Keratinocyte (primary cell): ENCODE measurements around the gene TNIP1. TPM values are rescaled to one million over a fixed set of nuclear protein-coding genes. Genes with fewer than 3 reads are reported as not detected.

Experiments used
- DNase-seq: peaks from one replicate; pipeline ENCODE4 v3.0.0-alpha.2; 2011; ENCODE audit warnings: low read depth, missing footprints, low spot score
- FAIRE-seq: peaks from 2 replicates; lab custom pipeline; 2011; peaks lifted over from hg19 to GRCh38; lab: Jason Lieb, UNC
- H2AFZ ChIP-seq: 2 replicates; pipeline ENCODE4 v1.6.0; 2012; ENCODE audit warnings: low read length, control low read depth, inconsistent platforms; ENCODE audit not compliant: control insufficient read depth
- H3K27ac ChIP-seq: 2 replicates; pipeline ENCODE4 v1.5.1; 2011; ENCODE audit warnings: low read length; ENCODE audit not compliant: control insufficient read depth, insufficient read depth
- H3K27me3 ChIP-seq: 3 replicates; pipeline ENCODE4 v1.6.0; 2011; ENCODE audit warnings: low read length; ENCODE audit not compliant: control insufficient read depth, insufficient read depth; ENCODE audit errors: extremely low read depth
- H3K36me3 ChIP-seq, 2 experiments: 2 replicates in 1 of 2; 3 replicates in 1 of 2; pipeline ENCODE4 v1.5.1; 2011; ENCODE audit warnings: low read length in 2 of 2, mild to moderate bottlenecking in 1 of 2; ENCODE audit not compliant: control insufficient read depth in 2 of 2, insufficient read depth in 2 of 2; ENCODE audit errors: extremely low read depth in 1 of 2
- H3K4me1 ChIP-seq: 3 replicates; pipeline ENCODE4 v1.5.1; 2011; ENCODE audit warnings: low read length; ENCODE audit not compliant: control insufficient read depth, insufficient read depth; ENCODE audit errors: extremely low read depth
- H3K4me2 ChIP-seq: 3 replicates; pipeline ENCODE4 v1.6.0; 2011; ENCODE audit warnings: low read depth, low read length; ENCODE audit not compliant: control insufficient read depth, insufficient read depth; ENCODE audit errors: extremely low read depth
- H3K4me3 ChIP-seq, 3 experiments: fragments of 200-600 bp in 1 of 3; sonication (generic) in 1 of 3; 2 replicates in 2 of 3; 3 replicates in 1 of 3; pipeline ENCODE4 v1.5.1; 2011 to 2016; ENCODE audit warnings: low read length in 3 of 3, mild to moderate bottlenecking in 3 of 3, control low read depth in 2 of 3, inconsistent platforms in 1 of 3, low read depth in 1 of 3, mixed read lengths in 1 of 3, mixed run types in 1 of 3, moderate library complexity in 1 of 3; ENCODE audit not compliant: control insufficient read depth in 2 of 3, insufficient read depth in 2 of 3; ENCODE audit errors: extremely low read depth in 1 of 3
- H3K79me2 ChIP-seq: 2 replicates; pipeline ENCODE4 v1.6.0; 2012; ENCODE audit warnings: low read length; ENCODE audit not compliant: control insufficient read depth, insufficient read depth
- H3K9ac ChIP-seq: 3 replicates; pipeline ENCODE4 v1.6.0; 2011; ENCODE audit warnings: low read length; ENCODE audit not compliant: control insufficient read depth, insufficient read depth; ENCODE audit errors: extremely low read depth
- H3K9me1 ChIP-seq: 3 replicates; pipeline ENCODE4 v1.6.0; 2011; ENCODE audit warnings: low read length; ENCODE audit not compliant: control insufficient read depth, insufficient read depth; ENCODE audit errors: extremely low read depth
- H3K9me3 ChIP-seq: 2 replicates; pipeline ENCODE4 v1.5.1; 2012; ENCODE audit warnings: low read depth, low read length; ENCODE audit not compliant: control insufficient read depth
- H4K20me1 ChIP-seq: 3 replicates; pipeline ENCODE4 v1.6.0; 2011; ENCODE audit warnings: low read length; ENCODE audit not compliant: control insufficient read depth, insufficient read depth; ENCODE audit errors: extremely low read depth
- CTCF ChIP-seq, 3 experiments: IDR thresholded peaks in 1 of 3; conservative IDR thresholded peaks in 1 of 3; optimal IDR thresholded peaks in 1 of 3; 2 replicates in 2 of 3; 3 replicates in 1 of 3; pipeline versions ENCODE3 to v1.5.1; 2011; ENCODE audit warnings: low read length in 3 of 3, mild to moderate bottlenecking in 3 of 3, moderate library complexity in 2 of 3, control low read depth in 1 of 3, inconsistent platforms in 1 of 3; ENCODE audit not compliant: insufficient read depth in 2 of 3; ENCODE audit errors: extremely low read depth in 1 of 3
- EZH2 ChIP-seq: IDR thresholded peaks from one replicate; pipeline ENCODE4 v1.6.1; 2012; ENCODE audit warnings: inconsistent platforms, mild to moderate bottlenecking, low read length, moderate library complexity
- dilution Hi-C: fragments of 300-500 bp; cut with MboI; formaldehyde crosslinking; loops from one replicate; pipeline ENCODE4 v1.7.0; 2020; ENCODE audit warnings: low sequenced_read_pairs; ENCODE audit not compliant: extremely low pct_ligation_motif_present
- polyA plus RNA-seq, 5 experiments: library from polyadenylated mRNA; depleted of rRNA in 3 of 5; stranded (reverse) in 3 of 5; stranded (forward) in 1 of 5; unstranded in 1 of 5; fragments of >200 nt; gene quantifications; 1 replicate in 1 of 5; 2 replicates in 3 of 5; 3 replicates in 1 of 5; pipeline versions ENCODE4 v1.2.1 to v1.2.3, GENCODE V29; 2011 to 2012; ENCODE audit warnings: missing spikeins in 2 of 5, low read depth in 1 of 5, low replicate concordance in 1 of 5

TNIP1 gene
- polyA plus RNA-seq, 1 donor (not counting 4 experiments of a cell fraction or from before 2014, with no cell fraction given), result 47.9 TPM

- Histone ChIP-seq H3K4me1 (peaks cover 74% of the 10 kb centered on the region), H3K9me1 (peaks cover 2% of the 10 kb centered on the region), H2AFZ (no peak overlapping the region), H3K27me3 (no peaks in the 10 kb centered on the region), H3K4me3 (peak overlapping the region; percentile 80 to 91 (median 85)), H3K9ac (peak overlapping the region; percentile 100), H3K27ac (peak overlapping the region; percentile 99), H3K79me2 (peaks cover 59% of the 10 kb centered on the region), H4K20me1 (no peaks in the 10 kb centered on the region), H3K9me3 (no peaks in the 10 kb centered on the region), H3K36me3 (peaks cover 11 to 15% of the 10 kb centered on the region in 2 experiments), H3K4me2 (peak overlapping the region; percentile 97)
- FAIRE-seq, result no peak
- TF ChIP-seq EZH2, result no peak
- no peak for TF ChIP-seq CTCF (optimal IDR thresholded peaks at IDR 0.05 in 1 of 3, IDR thresholded peaks at IDR 0.05 in 1 of 3, conservative IDR thresholded peaks at IDR 0.05 in 1 of 3; ENCODE audit: extremely low read depth in 1 of 3, insufficient read depth in 2 of 3, low read length in 3 of 3)
- dilution Hi-C loops, result no loop called here
- DNase-seq, result no peak
Observed at GRCh38 chr5:151081431-151082281, 822 bp upstream of the TNIP1 start.

GRCh38 chr5:151079838-151080612 lies 809 bp downstream of the TNIP1 start:
- peaks cover 11 to 15% of the 10 kb centered on the region in 2 experiments for H3K36me3 ChIP-seq
- H3K9me1 ChIP-seq, result peaks cover 2% of the 10 kb centered on the region
- peak overlapping the region; percentile 100 for H3K9ac ChIP-seq
- H3K4me3 ChIP-seq, result peak overlapping the region; percentile 80 to 91 (median 85)
- dilution Hi-C loops, result no loop called here
- H3K79me2 ChIP-seq, result peaks cover 57% of the 10 kb centered on the region
- no peak overlapping the region for H2AFZ ChIP-seq
- H3K27ac ChIP-seq, result peak overlapping the region; percentile 99
- peak overlapping the region; percentile 97 for H3K4me2 ChIP-seq
- no peaks in the 10 kb centered on the region for H4K20me1 ChIP-seq
- no peaks in the 10 kb centered on the region for H3K27me3 ChIP-seq
- TF ChIP-seq CTCF (optimal IDR thresholded peaks at IDR 0.05 in 1 of 3, IDR thresholded peaks at IDR 0.05 in 1 of 3, conservative IDR thresholded peaks at IDR 0.05 in 1 of 3; ENCODE audit: extremely low read depth in 1 of 3, insufficient read depth in 2 of 3, low read length in 3 of 3) (no peak), EZH2 (no peak)
- peaks cover 74% of the 10 kb centered on the region for H3K4me1 ChIP-seq
- FAIRE-seq (peak; percentile 72), DNase-seq (no peak)
- H3K9me3 ChIP-seq, result no peaks in the 10 kb centered on the region
